GM21528 (cell line): Measurements from ENCODE around the gene TUBB1.

Experiments
- ATAC-seq: cut with Tn5 transposase; IDR thresholded peaks from one replicate; pipeline ENCODE4 v1.9.1; 2021; ENCODE audit warnings: mild to moderate bottlenecking, moderate library complexity; ENCODE audit not compliant: unreplicated experiment, low FRiP score

Gene TUBB1

GRCh38 chr20:59071216-59071615 lies 52.0 kb downstream of the TUBB1 start:
- no peak for ATAC-seq

GRCh38 chr20:59073582-59073981 lies 54.4 kb downstream of the TUBB1 start:
- ATAC-seq = no peak

GRCh38 chr20:59074456-59074855 lies 55.2 kb downstream of the TUBB1 start:
- ATAC-seq = no peak

- no peak for ATAC-seq
Observed at GRCh38 chr20:59075934-59076508, 56.8 kb downstream of the TUBB1 start.
